ENCODE results near the gene TAF12. TPM values are rescaled to one million over a fixed set of nuclear protein-coding genes. Genes with fewer than 3 reads are reported as not detected.
"Not testable (repeated sequence)": the region's sequence is repeated elsewhere in the genome, so short reads cannot be mapped to it uniquely, and the experiment has no call there.

The TAF12 gene
- polyA plus RNA-seq (2013, experiment 1 of 2; ENCODE audit: insufficient read length) = 24.1 TPM
- 25.1 TPM for polyA plus RNA-seq (2013, experiment 2 of 2; ENCODE audit: insufficient read length)

GRCh38 chr1:28642847-28643635, at the start of gene TAF12:
TAF12 (minus strand) TSS chr1:28643067; CDS start chr1:28622081, 20,986 bp downstream.
- DNase-seq = peak; percentile 95

GRCh38 chr1:28691627-28692026, 48.8 kb upstream of the TAF12 start:
- DNase-seq = not testable (repeated sequence)

GRCh38 chr1:28684937-28685336, 42.1 kb upstream of the TAF12 start:
- no peak for DNase-seq

- no peak for DNase-seq
Measured at GRCh38 chr1:28682840-28683239, 40.0 kb upstream of the TAF12 start.

GRCh38 chr1:28680151-28680550, 37.3 kb upstream of the TAF12 start:
- peak; percentile 21 for DNase-seq

- no peak for DNase-seq
Measured at GRCh38 chr1:28675924-28676257, 33.0 kb upstream of the TAF12 start.

GRCh38 chr1:28672971-28673370, 30.1 kb upstream of the TAF12 start:
- DNase-seq = not testable (repeated sequence)

- DNase-seq = no peak
Measured at GRCh38 chr1:28671254-28671780, 28.4 kb upstream of the TAF12 start.

- peak; percentile 77 for DNase-seq
Measured at GRCh38 chr1:28668956-28669723, 26.3 kb upstream of the TAF12 start.

- peak; percentile 88 for DNase-seq
Measured at GRCh38 chr1:28668191-28668955, 25.5 kb upstream of the TAF12 start, which contains the start of gene GMEB1. GMEB1 (plus strand) TSS chr1:28668784; CDS start chr1:28683613, 14,829 bp downstream.

GRCh38 chr1:28666806-28667205, 23.9 kb upstream of the TAF12 start:
- no peak for DNase-seq

- DNase-seq = no peak
Measured at GRCh38 chr1:28663871-28664470, 21.1 kb upstream of the TAF12 start.

GRCh38 chr1:28656335-28656734, 13.5 kb upstream of the TAF12 start:
- DNase-seq = no peak

GRCh38 chr1:28655448-28656311, 12.8 kb upstream of the TAF12 start:
- DNase-seq = not testable (repeated sequence)

- DNase-seq = peak; percentile 33
Measured at GRCh38 chr1:28653870-28654269, 11.0 kb upstream of the TAF12 start.

- DNase-seq = not testable (repeated sequence)
Measured at GRCh38 chr1:28653063-28653462, 10.2 kb upstream of the TAF12 start.

- DNase-seq = peak; percentile 98
Measured at GRCh38 chr1:28648474-28649198, 5.8 kb upstream of the TAF12 start, which contains the start of gene RNU11. RNU11 (plus strand) TSS chr1:28648600.

GRCh38 chr1:28648008-28648473, 5.2 kb upstream of the TAF12 start:
- peak; percentile 91 for DNase-seq

- DNase-seq = no peak
Measured at GRCh38 chr1:28646040-28646439, 3.2 kb upstream of the TAF12 start.

GRCh38 chr1:28645406-28645805, 2.5 kb upstream of the TAF12 start:
- DNase-seq = not testable (repeated sequence)
